Measurements from ENCODE around the gene SLC9A9.

Gene SLC9A9

GRCh38 chr3:143382816-143383215, 465.5 kb downstream of the SLC9A9 start:
- no peak for DNase-seq

GRCh38 chr3:143380449-143380848, 467.8 kb downstream of the SLC9A9 start:
- no peak for DNase-seq

DNA sequence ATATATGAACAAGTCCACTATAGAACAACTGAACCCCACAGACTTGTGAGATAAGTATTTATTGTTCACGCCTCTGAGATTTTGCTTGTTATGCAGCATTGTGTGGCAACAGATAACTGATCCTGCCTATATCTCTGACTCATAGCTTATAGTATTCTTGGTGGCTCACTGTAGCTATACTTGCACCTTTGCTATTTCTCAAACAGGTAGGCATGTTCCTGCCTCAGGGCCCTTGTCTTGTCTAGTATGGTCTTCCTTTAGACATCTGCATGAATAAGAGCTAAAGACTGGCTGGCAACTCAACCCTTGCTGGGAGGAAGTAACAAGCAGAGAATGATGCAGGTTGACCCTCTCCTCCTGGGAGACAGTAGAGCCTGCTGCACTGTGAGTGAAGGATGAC, 472.6 kb downstream of the SLC9A9 start:
- DNase-seq = no peak

DNA sequence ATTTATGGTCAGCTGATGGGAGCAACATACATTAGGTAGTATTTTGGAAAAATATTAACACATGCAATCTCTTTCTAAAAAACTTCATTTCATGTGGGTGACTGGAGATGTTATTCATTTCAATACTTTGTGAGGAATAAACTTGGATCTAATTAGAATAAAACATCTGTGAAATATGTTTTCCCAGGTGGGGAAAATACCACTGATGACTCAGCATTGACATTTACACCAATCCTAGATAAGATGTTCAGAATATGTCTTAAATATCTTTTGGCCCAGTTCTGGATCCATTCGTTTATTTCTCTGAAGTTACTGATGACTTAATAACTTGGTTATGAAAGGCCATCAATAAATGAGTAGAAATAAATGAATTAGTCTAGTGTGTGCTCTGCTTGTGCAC, 481.1 kb downstream of the SLC9A9 start:
- no peak for DNase-seq

GRCh38 chr3:143366672-143367071, 481.6 kb downstream of the SLC9A9 start:
- no peak for DNase-seq

- no peak for DNase-seq
These were observed 484.3 kb downstream of the SLC9A9 start for GRCh38 chr3:143363949-143364348.

DNA sequence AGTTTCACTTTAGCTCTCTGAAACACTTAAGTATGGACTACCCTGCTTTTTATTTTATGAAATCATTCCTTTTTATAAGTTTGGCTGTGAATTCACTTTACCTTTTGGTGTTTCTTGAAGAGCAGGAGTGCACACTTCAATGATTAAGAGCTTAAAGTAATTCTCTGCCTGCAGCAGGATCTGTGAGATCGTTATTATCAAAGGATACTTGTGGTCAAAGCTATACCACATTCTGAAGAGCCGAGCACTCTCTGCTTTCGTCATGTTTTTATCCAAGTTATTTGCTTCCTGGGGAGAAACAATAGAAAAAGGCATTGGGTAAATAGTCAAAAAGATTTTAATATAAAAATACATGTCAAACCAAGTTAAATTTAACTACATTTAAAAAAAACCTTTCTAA, 485.0 kb downstream of the SLC9A9 start:
- no peak for DNase-seq

DNA sequence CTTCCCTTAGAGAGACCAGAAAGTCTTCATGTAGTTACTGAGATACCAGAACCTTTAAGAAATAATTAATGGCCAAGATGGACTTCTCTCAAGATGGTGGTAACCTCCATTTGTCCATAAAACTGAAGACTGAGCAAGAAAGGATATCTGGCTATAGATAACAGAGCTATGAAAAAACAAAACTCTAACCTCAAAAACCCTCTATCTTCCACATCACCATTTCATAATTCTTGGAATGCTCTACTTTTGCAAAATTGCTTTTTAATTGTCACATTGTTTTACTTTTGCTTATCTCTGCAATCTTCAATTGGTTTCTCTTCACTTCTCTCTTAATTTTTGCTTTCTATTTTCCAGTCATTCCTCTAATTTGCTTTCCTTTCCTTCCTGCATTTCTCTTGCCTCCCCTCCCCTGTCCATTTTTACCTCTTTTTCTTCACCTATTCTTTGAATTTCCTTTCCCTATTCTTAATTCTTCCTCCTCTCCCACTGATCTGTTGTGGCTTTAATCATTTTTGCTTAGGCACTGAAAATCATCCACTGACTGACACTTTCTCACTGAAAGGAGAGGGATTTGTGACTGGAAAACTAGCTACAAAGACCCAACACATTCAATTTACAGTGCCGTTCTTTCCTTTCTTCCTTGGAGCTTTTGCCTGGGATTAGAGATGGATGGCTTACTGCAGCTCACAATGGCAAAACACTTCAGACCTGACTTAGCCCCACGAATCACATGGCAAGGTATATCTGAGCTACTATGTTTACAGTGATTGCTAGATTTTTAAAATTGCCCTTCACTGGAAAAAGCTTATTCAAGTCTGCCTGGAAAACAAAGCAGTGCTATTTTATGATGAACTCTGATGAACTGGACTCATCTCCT, 485.9 kb downstream of the SLC9A9 start:
- DNase-seq = no peak

DNA sequence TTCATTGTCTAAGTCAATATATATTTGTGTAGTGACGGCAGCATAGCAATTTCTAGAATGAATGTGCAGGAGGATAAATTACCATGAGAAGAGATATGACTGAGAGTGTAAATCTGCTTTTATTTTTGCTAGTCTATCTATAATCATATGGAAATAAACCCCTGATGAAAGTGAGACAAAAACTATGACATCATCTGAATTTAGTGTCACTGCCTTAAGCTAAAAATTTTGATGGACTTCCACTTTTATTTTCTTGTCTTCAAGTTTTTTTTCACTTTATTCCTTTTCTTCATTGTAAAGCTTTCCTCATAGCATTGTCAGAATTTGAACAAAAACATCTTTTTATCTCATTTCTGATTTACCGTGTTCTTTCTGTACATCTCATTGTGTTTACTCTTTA, 486.7 kb downstream of the SLC9A9 start:
- DNase-seq = no peak

DNA sequence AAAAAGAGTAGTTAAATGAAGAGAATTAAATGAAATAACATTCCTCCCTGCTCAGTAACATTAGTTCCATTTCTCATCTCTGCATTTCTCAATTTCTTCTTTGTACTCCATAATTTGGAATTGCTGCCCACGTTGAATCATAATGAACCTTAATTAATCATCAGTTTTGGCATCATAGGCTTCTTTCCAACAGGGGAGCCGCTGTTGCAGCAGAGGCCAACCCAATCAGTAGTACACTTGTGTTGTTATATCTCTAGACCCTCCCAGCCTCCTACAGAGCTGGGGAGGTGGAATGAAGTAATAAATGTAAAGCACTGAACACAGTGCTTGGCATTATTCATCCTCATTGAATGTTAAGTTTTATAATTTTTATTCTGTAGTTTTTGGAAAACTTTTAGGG, 488.0 kb downstream of the SLC9A9 start:
- DNase-seq = no peak

DNA sequence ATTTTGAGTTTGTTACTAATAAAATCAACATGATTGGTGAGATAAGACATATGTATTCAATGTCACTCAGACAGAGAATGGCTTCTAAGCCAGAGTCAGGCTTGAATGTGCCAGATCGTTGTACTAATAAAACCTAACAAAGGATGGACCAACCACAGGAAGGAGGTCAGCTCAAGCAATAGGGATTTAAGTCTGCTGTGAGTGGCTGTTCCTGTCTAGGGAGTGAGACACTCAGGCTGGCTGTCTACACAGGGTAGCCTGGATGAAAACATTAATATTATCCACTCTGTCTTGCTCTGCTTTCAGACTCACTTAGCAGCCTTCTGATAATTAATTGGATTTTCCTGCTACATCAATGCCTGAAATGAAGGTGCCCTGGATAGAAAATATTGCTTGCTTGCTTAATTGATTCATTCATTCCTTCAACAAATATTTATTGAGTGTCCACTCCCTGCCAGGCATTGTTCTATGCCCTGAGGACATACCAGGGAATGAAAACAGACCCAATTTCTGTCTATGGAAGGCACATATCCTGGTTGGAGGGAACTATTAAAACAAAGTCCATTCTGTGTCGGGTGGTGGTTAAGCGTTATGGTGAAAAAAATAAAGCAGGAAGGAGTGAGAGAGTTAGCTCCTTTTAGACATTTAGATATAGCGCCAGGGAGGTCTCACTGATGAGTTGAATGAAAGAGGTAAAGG, 489.3 kb downstream of the SLC9A9 start:
- DNase-seq = no peak

- DNase-seq = no peak
These were observed 490.0 kb downstream of the SLC9A9 start for GRCh38 chr3:143358155-143358792.

- DNase-seq = no peak
These were observed 490.6 kb downstream of the SLC9A9 start for GRCh38 chr3:143357700-143358099.

- no peak for DNase-seq
These were observed 491.4 kb downstream of the SLC9A9 start for GRCh38 chr3:143356839-143357238.

DNA sequence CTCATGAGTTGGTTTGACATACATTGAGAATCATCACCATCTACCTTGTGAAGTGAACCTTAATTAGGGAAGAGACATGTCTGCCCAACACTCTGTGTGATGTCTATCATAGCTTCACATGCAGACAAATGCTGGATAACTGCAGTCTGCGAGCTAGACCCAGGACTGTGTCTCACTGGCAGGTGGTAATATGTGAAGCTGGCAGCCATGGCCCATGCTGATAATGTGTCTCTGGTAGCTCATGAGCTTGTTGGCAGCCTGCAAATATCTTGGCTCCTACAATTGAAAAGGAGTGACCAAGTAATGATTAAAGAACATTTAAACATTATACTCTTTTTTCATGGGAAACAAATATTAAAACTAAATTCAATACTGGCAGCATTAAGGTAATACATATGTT, 493.9 kb downstream of the SLC9A9 start:
- no peak for DNase-seq

DNA sequence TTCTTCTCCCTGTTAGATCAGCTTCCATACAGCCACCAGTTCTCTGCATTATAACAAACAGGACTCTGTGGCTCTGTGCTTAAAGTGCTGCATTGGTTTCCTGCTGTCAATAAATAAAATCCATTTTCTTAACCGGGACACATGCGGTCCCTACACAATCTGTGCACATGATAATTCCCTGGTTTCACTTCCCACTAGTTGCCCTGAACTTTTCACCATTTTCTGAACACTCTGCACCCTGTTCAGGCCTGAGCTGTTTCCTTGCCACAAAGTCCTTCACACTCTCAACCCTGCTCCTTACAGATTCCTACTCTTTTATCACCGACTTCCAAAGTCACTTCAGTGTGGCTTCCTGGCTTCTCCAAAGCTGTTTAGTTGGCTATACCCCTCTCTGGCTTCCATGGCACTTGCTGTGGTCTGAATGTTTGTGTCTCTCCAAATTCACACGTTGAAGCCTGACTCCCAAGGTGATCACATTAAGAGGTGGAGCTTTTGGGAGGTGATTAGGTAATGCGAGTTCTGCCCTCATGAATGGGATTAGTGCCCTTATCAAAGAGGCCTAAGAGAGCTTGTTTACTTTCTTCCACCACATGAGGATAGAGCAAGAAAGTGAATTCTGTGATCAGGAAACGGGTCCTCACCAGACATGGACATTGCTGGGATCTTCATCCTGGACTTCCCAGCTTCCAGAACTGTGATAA, 495.3 kb downstream of the SLC9A9 start:
- DNase-seq = no peak

GRCh38 chr3:143351895-143352608, 496.2 kb downstream of the SLC9A9 start:
- DNase-seq = no peak

- DNase-seq = no peak
These were observed 496.9 kb downstream of the SLC9A9 start for GRCh38 chr3:143351354-143351753.

GRCh38 chr3:143349455-143349854, 498.8 kb downstream of the SLC9A9 start:
- DNase-seq = no peak

DNA sequence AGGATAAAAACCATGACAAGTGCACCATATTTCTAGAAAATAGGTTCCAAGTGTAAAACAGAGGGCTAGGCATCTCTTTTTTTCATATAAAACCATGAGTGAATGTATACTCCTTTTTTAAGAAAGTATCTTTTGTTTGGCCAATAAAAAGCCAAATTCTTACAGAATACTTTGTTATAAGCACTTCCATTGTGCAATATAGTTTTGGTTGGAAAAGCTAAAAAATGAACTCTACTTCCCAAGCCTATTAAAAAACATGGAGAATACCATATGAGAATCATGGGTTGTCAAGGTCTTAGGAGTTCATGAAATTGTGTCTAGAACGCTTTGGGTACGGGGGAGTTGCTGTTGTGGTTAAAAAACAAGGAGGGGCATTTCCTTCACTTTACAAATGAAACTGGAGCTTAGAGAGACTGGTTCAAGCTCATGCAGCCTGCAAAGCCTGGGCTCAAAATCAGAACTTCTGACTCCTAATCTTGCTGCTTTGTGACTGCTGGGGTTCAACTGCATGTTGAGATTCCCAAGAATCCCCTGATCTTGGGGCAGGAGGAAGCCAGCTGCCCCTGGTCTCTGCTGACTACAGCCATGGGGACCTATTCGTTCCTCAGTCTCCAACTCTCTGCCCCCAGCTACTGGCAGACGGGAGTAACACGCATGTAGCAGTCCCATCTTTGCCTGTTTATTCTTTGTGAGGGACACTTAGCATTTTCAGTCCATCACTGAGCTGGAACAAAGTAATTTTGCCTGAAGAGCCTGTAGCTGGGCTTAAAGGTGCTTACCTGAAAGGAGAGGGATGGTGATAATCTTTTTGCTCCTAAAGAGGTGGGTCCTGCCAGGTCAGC, 499.6 kb downstream of the SLC9A9 start:
- no peak for DNase-seq

GRCh38 chr3:143344516-143345165, 503.6 kb downstream of the SLC9A9 start:
- no peak for DNase-seq
